ENCODE results near the gene THADA.

THADA gene

GRCh38 chr2:43367012-43367782 lies 228.6 kb downstream of the THADA start:
- H3K4me1 ChIP-seq (ENCODE audit: insufficient read depth, low read length, severe bottlenecking) = no peaks in the 10 kb centered on the region
- no peak for TF ChIP-seq EZH2 (IDR thresholded peaks at IDR 0.05; ENCODE audit: borderline replicate concordance, low read length)
- no peak for TF ChIP-seq CTCF (IDR thresholded peaks at IDR 0.05; ENCODE audit: low read length)
- no peaks in the 10 kb centered on the region for H3K36me3 ChIP-seq (ENCODE audit: insufficient read depth, low read length)
- H3F3A ChIP-seq (ENCODE audit: insufficient read depth, low read length) = no peaks in the 10 kb centered on the region
- no peak overlapping the region for H2AFZ ChIP-seq (ENCODE audit: low read length)
- H4K20me1 ChIP-seq (ENCODE audit: insufficient read depth, low read length) = no peaks in the 10 kb centered on the region
- no peak overlapping the region for H3K27ac ChIP-seq (ENCODE audit: low read depth, low read length, poor library complexity, severe bottlenecking)
- no peaks in the 10 kb centered on the region for H3K9me3 ChIP-seq (ENCODE audit: low read length)
- H3K9me2 ChIP-seq (ENCODE audit: low read depth, low read length) = no peaks in the 10 kb centered on the region
- no peaks in the 10 kb centered on the region for H3K79me2 ChIP-seq (ENCODE audit: insufficient read depth, low read length)
- H3K4me2 ChIP-seq (ENCODE audit: low read length) = no peak overlapping the region
- H3K9ac ChIP-seq (ENCODE audit: low read length) = no peak overlapping the region
- no peaks in the 10 kb centered on the region for H3K27me3 ChIP-seq (ENCODE audit: insufficient read depth, low read length)
- H3K4me3 ChIP-seq (ENCODE audit: low read depth, low read length, poor library complexity, severe bottlenecking) = no peak overlapping the region

GRCh38 chr2:43363120-43363519 lies 232.7 kb downstream of the THADA start:
- Histone ChIP-seq H3K4me3 (ENCODE audit: low read depth, low read length, poor library complexity, severe bottlenecking) (no peak overlapping the region), H3K79me2 (ENCODE audit: insufficient read depth, low read length) (no peaks in the 10 kb centered on the region), H2AFZ (ENCODE audit: low read length) (no peak overlapping the region), H4K20me1 (ENCODE audit: insufficient read depth, low read length) (no peaks in the 10 kb centered on the region), H3K9me3 (ENCODE audit: low read length) (no peaks in the 10 kb centered on the region), H3K4me1 (ENCODE audit: insufficient read depth, low read length, severe bottlenecking) (no peaks in the 10 kb centered on the region), H3K9ac (ENCODE audit: low read length) (no peak overlapping the region), H3F3A (ENCODE audit: insufficient read depth, low read length) (no peaks in the 10 kb centered on the region), H3K27me3 (ENCODE audit: insufficient read depth, low read length) (no peaks in the 10 kb centered on the region), H3K36me3 (ENCODE audit: insufficient read depth, low read length) (no peaks in the 10 kb centered on the region), H3K4me2 (ENCODE audit: low read length) (no peak overlapping the region), H3K9me2 (ENCODE audit: low read depth, low read length) (no peaks in the 10 kb centered on the region), H3K27ac (ENCODE audit: low read depth, low read length, poor library complexity, severe bottlenecking) (no peak overlapping the region)
- TF ChIP-seq EZH2 (IDR thresholded peaks at IDR 0.05; ENCODE audit: borderline replicate concordance, low read length) (no peak), CTCF (IDR thresholded peaks at IDR 0.05; ENCODE audit: low read length) (no peak)

- H2AFZ ChIP-seq (ENCODE audit: low read length) = no peak overlapping the region
- no peaks in the 10 kb centered on the region for H3K4me1 ChIP-seq (ENCODE audit: insufficient read depth, low read length, severe bottlenecking)
- H3K9ac ChIP-seq (ENCODE audit: low read length) = no peak overlapping the region
- no peaks in the 10 kb centered on the region for H3K79me2 ChIP-seq (ENCODE audit: insufficient read depth, low read length)
- no peaks in the 10 kb centered on the region for H3K36me3 ChIP-seq (ENCODE audit: insufficient read depth, low read length)
- H4K20me1 ChIP-seq (ENCODE audit: insufficient read depth, low read length) = no peaks in the 10 kb centered on the region
- no peak overlapping the region for H3K27ac ChIP-seq (ENCODE audit: low read depth, low read length, poor library complexity, severe bottlenecking)
- H3K4me3 ChIP-seq (ENCODE audit: low read depth, low read length, poor library complexity, severe bottlenecking) = no peak overlapping the region
- H3K9me2 ChIP-seq (ENCODE audit: low read depth, low read length) = no peaks in the 10 kb centered on the region
- H3K27me3 ChIP-seq (ENCODE audit: insufficient read depth, low read length) = no peaks in the 10 kb centered on the region
- no peak overlapping the region for H3K4me2 ChIP-seq (ENCODE audit: low read length)
- H3F3A ChIP-seq (ENCODE audit: insufficient read depth, low read length) = no peaks in the 10 kb centered on the region
- TF ChIP-seq EZH2 (IDR thresholded peaks at IDR 0.05; ENCODE audit: borderline replicate concordance, low read length) (no peak), CTCF (IDR thresholded peaks at IDR 0.05; ENCODE audit: low read length) (no peak)
- H3K9me3 ChIP-seq (ENCODE audit: low read length) = no peaks in the 10 kb centered on the region
These were observed 234.6 kb downstream of the THADA start for GRCh38 chr2:43361286-43361685.
